H9 (cell line): ENCODE data around the gene CPLX1. TPM values are rescaled to one million over a fixed set of nuclear protein-coding genes. Genes with fewer than 3 reads are reported as not detected.

Experiments
- DNase-seq: peaks from one replicate; pipeline ENCODE4 v3.0.0-alpha.2; 2017
- H2AFZ ChIP-seq: one replicate; pipeline ENCODE4 v1.6.1; 2013; ENCODE audit warnings: mild to moderate bottlenecking, low read length, control low read depth, moderate library complexity
- H2AK5ac ChIP-seq: 2 replicates; pipeline ENCODE4 v1.6.1; 2013; ENCODE audit warnings: low read length, control low read depth, mixed read lengths; ENCODE audit not compliant: insufficient read length
- H2BK120ac ChIP-seq: one replicate; pipeline ENCODE4 v1.6.1; 2013; ENCODE audit warnings: low read depth, mild to moderate bottlenecking, low read length, control low read depth, inconsistent platforms; ENCODE audit not compliant: poor library complexity, severe bottlenecking
- H2BK12ac ChIP-seq: 2 replicates; pipeline ENCODE4 v1.6.1; 2013; ENCODE audit warnings: low read length, control low read depth, mixed read lengths, low read depth; ENCODE audit not compliant: insufficient read length
- H2BK15ac ChIP-seq: 2 replicates; pipeline ENCODE4 v1.6.1; 2013; ENCODE audit warnings: low read depth, low read length, control low read depth
- H2BK20ac ChIP-seq: one replicate; pipeline ENCODE4 v1.6.1; 2013; ENCODE audit warnings: low read depth, mild to moderate bottlenecking, low read length, control low read depth, inconsistent platforms; ENCODE audit not compliant: poor library complexity, severe bottlenecking
- H2BK5ac ChIP-seq: 2 replicates; pipeline ENCODE4 v1.6.1; 2013; ENCODE audit warnings: low read length, control low read depth, mixed read lengths; ENCODE audit not compliant: insufficient read length
- H3K14ac ChIP-seq: 2 replicates; pipeline ENCODE4 v1.6.1; 2013; ENCODE audit warnings: low read length, control low read depth; ENCODE audit not compliant: insufficient read depth
- H3K18ac ChIP-seq: 2 replicates; pipeline ENCODE4 v1.6.1; 2013; ENCODE audit warnings: low read depth, mild to moderate bottlenecking, mixed read lengths, low read length, control low read depth; ENCODE audit not compliant: insufficient read length
- H3K23ac ChIP-seq: 2 replicates; pipeline ENCODE4 v1.6.1; 2013; ENCODE audit warnings: low read length, control low read depth, mixed read lengths, low read depth; ENCODE audit not compliant: insufficient read length
- H3K23me2 ChIP-seq: 2 replicates; pipeline ENCODE4 v1.6.1; 2013; ENCODE audit warnings: low read depth, mild to moderate bottlenecking, mixed read lengths, low read length, control low read depth; ENCODE audit not compliant: insufficient read length, poor library complexity, severe bottlenecking
- H3K27ac ChIP-seq: 2 replicates; pipeline ENCODE4 v1.5.1; 2013; ENCODE audit warnings: low read length, control low read depth, mixed read lengths, low read depth; ENCODE audit not compliant: insufficient read length
- H3K27me3 ChIP-seq: 2 replicates; pipeline ENCODE4 v1.6.1; 2013; ENCODE audit warnings: low read length, control low read depth, inconsistent platforms; ENCODE audit not compliant: insufficient read depth
- H3K4ac ChIP-seq: 2 replicates; pipeline ENCODE4 v1.6.1; 2013; ENCODE audit warnings: low read depth, mild to moderate bottlenecking, control low read depth, inconsistent platforms, low read length, moderate library complexity
- H3K4me1 ChIP-seq: 2 replicates; pipeline ENCODE4 v1.6.1; 2013; ENCODE audit warnings: low read length, control low read depth, inconsistent platforms; ENCODE audit not compliant: insufficient read depth
- H3K4me2 ChIP-seq: 2 replicates; pipeline ENCODE4 v1.6.1; 2013; ENCODE audit warnings: low read length, control low read depth, mixed read lengths; ENCODE audit not compliant: insufficient read length, insufficient read depth
- H3K56ac ChIP-seq: 2 replicates; pipeline ENCODE4 v1.6.1; 2013; ENCODE audit warnings: low read depth, mild to moderate bottlenecking, mixed read lengths, low read length, control low read depth; ENCODE audit not compliant: insufficient read length
- H3K79me1 ChIP-seq: 2 replicates; pipeline ENCODE4 v1.6.1; 2013; ENCODE audit warnings: low read depth, mild to moderate bottlenecking, moderate library complexity, low read length, control low read depth, inconsistent platforms; ENCODE audit not compliant: insufficient read depth, poor library complexity, severe bottlenecking
- H3K79me2 ChIP-seq: 2 replicates; pipeline ENCODE4 v1.6.1; 2013; ENCODE audit warnings: low read length, control low read depth, inconsistent platforms; ENCODE audit not compliant: insufficient read depth
- H3K9ac ChIP-seq: 2 replicates; pipeline ENCODE4 v1.6.1; 2013; ENCODE audit warnings: low read length, control low read depth, mixed read lengths; ENCODE audit not compliant: insufficient read length; ENCODE audit errors: extremely low read depth
- H3K9me3 ChIP-seq: one replicate; pipeline ENCODE4 v1.6.1; 2013; ENCODE audit warnings: low read depth, low read length, inconsistent platforms; ENCODE audit not compliant: control insufficient read depth
- H3T11ph ChIP-seq: one replicate; pipeline ENCODE4 v1.6.1; 2013; ENCODE audit warnings: mild to moderate bottlenecking, low read length, control low read depth, inconsistent platforms
- H4K20me1 ChIP-seq: one replicate; pipeline ENCODE4 v1.6.1; 2013; ENCODE audit not compliant: control insufficient read depth, insufficient read length, insufficient read depth
- H4K5ac ChIP-seq: 2 replicates; pipeline ENCODE4 v1.6.1; 2013; ENCODE audit warnings: low read depth, mild to moderate bottlenecking, mixed read lengths, low read length, control low read depth; ENCODE audit not compliant: insufficient read length
- H4K8ac ChIP-seq: replicated peaks from 2 replicates; pipeline ENCODE4 v1.6.1; 2013; ENCODE audit warnings: low read length, control low read depth, mixed read lengths, low read depth; ENCODE audit not compliant: insufficient read length
- H4K91ac ChIP-seq: 2 replicates; pipeline ENCODE4 v1.6.1; 2013; ENCODE audit warnings: low read depth, mild to moderate bottlenecking, moderate library complexity, mixed read lengths, low read length, control low read depth; ENCODE audit not compliant: insufficient read length
- H3K27ac Mint-ChIP-seq, 3 experiments: 2 replicates in 2 of 3; 3 replicates in 1 of 3; pipeline ENCODE4 v1.8.0; 2020 to 2021; ENCODE audit warnings: mixed read lengths in 3 of 3, mild to moderate bottlenecking in 1 of 3, moderate library complexity in 1 of 3
- H3K27me3 Mint-ChIP-seq: 2 replicates; pipeline ENCODE4 v1.8.0; 2021; ENCODE audit warnings: low read depth, mild to moderate bottlenecking, moderate library complexity, mixed read lengths
- H3K36me3 Mint-ChIP-seq, 3 experiments: 2 replicates in 2 of 3; 3 replicates in 1 of 3; pipeline ENCODE4 v1.8.0; 2020 to 2021; ENCODE audit warnings: low read depth in 3 of 3, mixed read lengths in 3 of 3; ENCODE audit not compliant: insufficient read depth in 1 of 3
- H3K4me1 Mint-ChIP-seq, 2 experiments: 2 replicates each; pipeline ENCODE4 v1.8.0; 2020; ENCODE audit warnings: mixed read lengths in 2 of 2
- H3K4me3 Mint-ChIP-seq, 2 experiments: 2 replicates in 1 of 2; 3 replicates in 1 of 2; pipeline ENCODE4 v1.8.0; 2020 to 2021; ENCODE audit warnings: mild to moderate bottlenecking in 2 of 2, mixed read lengths in 2 of 2, moderate library complexity in 1 of 2
- H3K9me3 Mint-ChIP-seq, 2 experiments: 2 replicates in 1 of 2; 3 replicates in 1 of 2; pipeline ENCODE4 v1.8.0; 2020; ENCODE audit warnings: mild to moderate bottlenecking in 2 of 2, mixed read lengths in 2 of 2, moderate library complexity in 1 of 2
- CTCF ChIP-seq: fragments of 200-600 bp; sonication (generic); conservative IDR thresholded peaks from 3 replicates; pipeline ENCODE4 v1.8.0; 2021; ENCODE audit warnings: antibody characterized with exemption, mild to moderate bottlenecking
- WGBS: extraction: QIAGEN DNeasy Blood & Tissue Kit; methylation state at CpG from one replicate; pipeline ENCODE4 v1.1.7; 2013; ENCODE audit warnings: missing lambda C conversion rate, low lambda C conversion rate, mixed read lengths; ENCODE audit not compliant: insufficient read length; ENCODE audit errors: extremely low coverage; 5-methylcytosine and 5-hydroxymethylcytosine counted together
- total RNA-seq: library from RNA; stranded (reverse); gene quantifications from 2 replicates; pipeline ENCODE4 v1.2.1, GENCODE V29; 2021

The CPLX1 gene
- total RNA-seq, 1 experiment from 2014 or later: 0.90 TPM

- no peak overlapping the region for H4K5ac ChIP-seq
- H2BK5ac ChIP-seq: no peak overlapping the region
- H3K4me1 Mint-ChIP-seq: peaks cover 16 to 23% of the 10 kb centered on the region in 2 experiments
- H3K9me3 ChIP-seq: no peaks in the 10 kb centered on the region
- H3K14ac ChIP-seq: no peak overlapping the region
- no peak overlapping the region for H2BK12ac ChIP-seq
- no peak for DNase-seq
- WGBS: no CpG with 5 or more reads among the region's 6 CpGs
- H3K27me3 Mint-ChIP-seq: peaks cover 3% of the 10 kb centered on the region
- H3K79me1 ChIP-seq: peaks cover 12% of the 10 kb centered on the region
- no peak overlapping the region for H3T11ph ChIP-seq
- H3K9ac ChIP-seq: no peak overlapping the region
- no peaks in the 10 kb centered on the region for H3K27me3 ChIP-seq
- H3K4me2 ChIP-seq: no peak overlapping the region
- H3K36me3 Mint-ChIP-seq: peaks cover 59 to 68% (median 66%) of the 10 kb centered on the region in 3 experiments
- no peaks in the 10 kb centered on the region for H3K9me3 Mint-ChIP-seq
- H3K56ac ChIP-seq: no peak overlapping the region
- no peak overlapping the region for H2AFZ ChIP-seq
- peaks cover 13% of the 10 kb centered on the region; the same call in 1 of the 2 replicates for H3K79me2 ChIP-seq
- H4K20me1 ChIP-seq: no peaks in the 10 kb centered on the region
- no peak overlapping the region for H3K18ac ChIP-seq
- H2BK120ac ChIP-seq: no peak overlapping the region
- no peak overlapping the region for H2BK20ac ChIP-seq
- H3K4me1 ChIP-seq: 0 out of 2 replicates have a peak, but pooled peaks cover 4% of the 10 kb centered on the region
- H3K4ac ChIP-seq: no peak overlapping the region
- TF ChIP-seq CTCF: no peak
- no peak overlapping the region for H3K27ac ChIP-seq
- no peak overlapping the region for H4K8ac ChIP-seq
- H3K23me2 ChIP-seq: peaks cover 11% of the 10 kb centered on the region
- H2BK15ac ChIP-seq: no peak overlapping the region
- no peak overlapping the region for H3K4me3 Mint-ChIP-seq
- H4K91ac ChIP-seq: no peak overlapping the region
- no peak overlapping the region for H2AK5ac ChIP-seq
- peak overlapping the region in 1 of 3 experiments; percentile 23; a peak in 1 of 7 replicates for H3K27ac Mint-ChIP-seq
- H3K23ac ChIP-seq: no peak overlapping the region
Measured at GRCh38 chr4:777520-778262, 48.2 kb downstream of the CPLX1 start.
